Calu3 (cell line): ENCODE results near the gene TBCA. TPM values are rescaled to one million over a fixed set of nuclear protein-coding genes. Genes with fewer than 3 reads are reported as not detected.

Source experiments
- BruUV-seq: library from RNA; stranded (reverse); fragments of 400-500 nt; replicated peaks from 2 replicates; lab custom pipeline; 2021; lab: Mats Ljungman, UMichigan
- CTCF ChIA-PET: fragments of 300-600 bp; sonication (Branson Sonifier 250); formaldehyde crosslinking; loops from one replicate; lab custom pipeline; 2022; ENCODE audit warnings: antibody characterized with exemption; lab: Charles Lee
- DNase-seq: peaks from one replicate; pipeline ENCODE4 v3.0.0; 2022
- H3K27ac Mint-ChIP-seq: one replicate; pipeline ENCODE4 v1.8.0; 2022; ENCODE audit warnings: mixed read lengths; ENCODE audit not compliant: unreplicated experiment
- H3K27me3 Mint-ChIP-seq: one replicate; pipeline ENCODE4 v1.8.0; 2022; ENCODE audit warnings: mixed read lengths; ENCODE audit not compliant: unreplicated experiment
- H3K36me3 Mint-ChIP-seq: one replicate; pipeline ENCODE4 v1.8.0; 2022; ENCODE audit warnings: mild to moderate bottlenecking, moderate library complexity, mixed read lengths; ENCODE audit not compliant: insufficient read depth, unreplicated experiment
- H3K4me1 Mint-ChIP-seq: one replicate; pipeline ENCODE4 v1.8.0; 2022; ENCODE audit warnings: mild to moderate bottlenecking, low read depth, mixed read lengths; ENCODE audit not compliant: unreplicated experiment
- H3K4me3 Mint-ChIP-seq: one replicate; pipeline ENCODE4 v1.8.0; 2022; ENCODE audit warnings: mild to moderate bottlenecking, low read depth, moderate library complexity, mixed read lengths; ENCODE audit not compliant: unreplicated experiment
- H3K9me3 Mint-ChIP-seq: one replicate; pipeline ENCODE4 v1.8.0; 2022; ENCODE audit warnings: low read depth, mixed read lengths; ENCODE audit not compliant: unreplicated experiment
- CTCF ChIP-seq: fragments of 200-600 bp; IDR thresholded peaks from one replicate; pipeline ENCODE4 v1.8.0; 2022; ENCODE audit warnings: antibody characterized with exemption; ENCODE audit not compliant: unreplicated experiment
- intact Hi-C: fragments of 100-400 bp; cut with micrococcal nuclease; formaldehyde crosslinking; loops from one replicate; pipeline ENCODE4 v1.10.0; 2022; ENCODE audit not compliant: unreplicated experiment
- total RNA-seq: library from RNA; stranded (reverse); gene quantifications from 2 replicates; pipeline ENCODE4 v1.2.3, GENCODE V29; 2022

Gene TBCA
- total RNA-seq, 1 experiment from 2014 or later = 310 TPM

- H3K27ac Mint-ChIP-seq = no peak overlapping the region
- CTCF ChIA-PET = no interaction called here
- H3K36me3 Mint-ChIP-seq = peaks cover 14% of the 10 kb centered on the region
- H3K4me1 Mint-ChIP-seq = peaks cover 6% of the 10 kb centered on the region
- no peaks in the 10 kb centered on the region for H3K27me3 Mint-ChIP-seq
- DNase-seq = no peak
- BruUV-seq = no TSS peak
- no peak overlapping the region for H3K4me3 Mint-ChIP-seq
- H3K9me3 Mint-ChIP-seq = no peaks in the 10 kb centered on the region
- intact Hi-C loops = no loop called here
- TF ChIP-seq CTCF = no peak
Observed at GRCh38 chr5:77693913-77694312, 82.2 kb downstream of the TBCA start.

- H3K9me3 Mint-ChIP-seq = peaks cover 3% of the 10 kb centered on the region
- H3K36me3 Mint-ChIP-seq = no peaks in the 10 kb centered on the region
- no peaks in the 10 kb centered on the region for H3K27me3 Mint-ChIP-seq
- no peak overlapping the region for H3K4me3 Mint-ChIP-seq
- BruUV-seq = no TSS peak
- no peak for TF ChIP-seq CTCF
- no peak overlapping the region for H3K27ac Mint-ChIP-seq
- H3K4me1 Mint-ChIP-seq = no peaks in the 10 kb centered on the region
- CTCF ChIA-PET = no interaction called here
- intact Hi-C loops = no loop called here
- no peak for DNase-seq
Observed at GRCh38 chr5:77683171-77683732, 92.9 kb downstream of the TBCA start.

GRCh38 chr5:77670526-77670925 lies 105.6 kb downstream of the TBCA start:
- H3K4me3 Mint-ChIP-seq = no peak overlapping the region
- no peak for TF ChIP-seq CTCF
- no peaks in the 10 kb centered on the region for H3K36me3 Mint-ChIP-seq
- H3K27me3 Mint-ChIP-seq = peaks cover 34% of the 10 kb centered on the region
- CTCF ChIA-PET = no interaction called here
- no peaks in the 10 kb centered on the region for H3K4me1 Mint-ChIP-seq
- intact Hi-C loops = no loop called here
- no peak overlapping the region for H3K27ac Mint-ChIP-seq
- BruUV-seq = no TSS peak
- H3K9me3 Mint-ChIP-seq = no peaks in the 10 kb centered on the region
- no peak for DNase-seq

GRCh38 chr5:77669677-77670076 lies 106.5 kb downstream of the TBCA start:
- Mint-ChIP-seq H3K27me3 (peaks cover 34% of the 10 kb centered on the region), H3K9me3 (no peaks in the 10 kb centered on the region), H3K36me3 (no peaks in the 10 kb centered on the region), H3K27ac (no peak overlapping the region), H3K4me3 (no peak overlapping the region), H3K4me1 (no peaks in the 10 kb centered on the region)
- no peak for DNase-seq
- no TSS peak for BruUV-seq
- intact Hi-C loops = no loop called here
- CTCF ChIA-PET = interaction anchor here (1.0 kb wide), 1 partner anchor 10 kb away, joined by 3 read pairs; no protein-coding TSS in a partner anchor
- no peak for TF ChIP-seq CTCF
